Keratinocyte (primary cell): ENCODE measurements around the gene MAGEA6.

Experiments
- EZH2 ChIP-seq: IDR thresholded peaks from one replicate; pipeline ENCODE4 v1.6.1; 2012; ENCODE audit warnings: inconsistent platforms, mild to moderate bottlenecking, low read length, moderate library complexity
- TF ChIP-seq, protein P1 (sequence below), 3 experiments: IDR thresholded peaks in 1 of 3; conservative IDR thresholded peaks in 1 of 3; optimal IDR thresholded peaks in 1 of 3; 2 replicates in 2 of 3; 3 replicates in 1 of 3; pipeline versions ENCODE3 to v1.5.1; 2011; ENCODE audit warnings: low read length in 3 of 3, mild to moderate bottlenecking in 3 of 3, moderate library complexity in 2 of 3, control low read depth in 1 of 3, inconsistent platforms in 1 of 3; ENCODE audit not compliant: insufficient read depth in 2 of 3; ENCODE audit errors: extremely low read depth in 1 of 3

- TF ChIP-seq EZH2: no peak
- TF ChIP-seq, protein P1, sequence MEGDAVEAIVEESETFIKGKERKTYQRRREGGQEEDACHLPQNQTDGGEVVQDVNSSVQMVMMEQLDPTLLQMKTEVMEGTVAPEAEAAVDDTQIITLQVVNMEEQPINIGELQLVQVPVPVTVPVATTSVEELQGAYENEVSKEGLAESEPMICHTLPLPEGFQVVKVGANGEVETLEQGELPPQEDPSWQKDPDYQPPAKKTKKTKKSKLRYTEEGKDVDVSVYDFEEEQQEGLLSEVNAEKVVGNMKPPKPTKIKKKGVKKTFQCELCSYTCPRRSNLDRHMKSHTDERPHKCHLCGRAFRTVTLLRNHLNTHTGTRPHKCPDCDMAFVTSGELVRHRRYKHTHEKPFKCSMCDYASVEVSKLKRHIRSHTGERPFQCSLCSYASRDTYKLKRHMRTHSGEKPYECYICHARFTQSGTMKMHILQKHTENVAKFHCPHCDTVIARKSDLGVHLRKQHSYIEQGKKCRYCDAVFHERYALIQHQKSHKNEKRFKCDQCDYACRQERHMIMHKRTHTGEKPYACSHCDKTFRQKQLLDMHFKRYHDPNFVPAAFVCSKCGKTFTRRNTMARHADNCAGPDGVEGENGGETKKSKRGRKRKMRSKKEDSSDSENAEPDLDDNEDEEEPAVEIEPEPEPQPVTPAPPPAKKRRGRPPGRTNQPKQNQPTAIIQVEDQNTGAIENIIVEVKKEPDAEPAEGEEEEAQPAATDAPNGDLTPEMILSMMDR (optimal IDR thresholded peaks at IDR 0.05 in 1 of 3, IDR thresholded peaks at IDR 0.05 in 1 of 3, conservative IDR thresholded peaks at IDR 0.05 in 1 of 3; ENCODE audit: extremely low read depth in 1 of 3, insufficient read depth in 2 of 3, low read length in 3 of 3): no peak
These were observed 44.1 kb downstream of the MAGEA6 start for GRCh38 chrX:152725409-152725808.
